Osteoblast (primary cell): ENCODE measurements around the gene HBG1. TPM values are rescaled to one million over a fixed set of nuclear protein-coding genes. Genes with fewer than 3 reads are reported as not detected.

ENCODE experiments used
- DNase-seq: peaks from one replicate; pipeline ENCODE4 v3.0.0; 2011; ENCODE audit warnings: low spot score, mixed read lengths; ENCODE audit not compliant: insufficient read length; ENCODE audit errors: missing footprints
- H2AFZ ChIP-seq: 2 replicates; pipeline ENCODE4 v1.6.0; 2011; ENCODE audit warnings: mild to moderate bottlenecking, low read length
- H3K27ac ChIP-seq: 2 replicates; pipeline ENCODE4 v1.5.1; 2011; ENCODE audit warnings: mild to moderate bottlenecking, low read depth, low read length, moderate library complexity
- H3K27me3 ChIP-seq: 2 replicates; pipeline ENCODE4 v1.6.0; 2012; ENCODE audit warnings: mild to moderate bottlenecking, control low read depth, inconsistent platforms, low read length, moderate library complexity; ENCODE audit not compliant: insufficient read depth
- H3K36me3 ChIP-seq: 2 replicates; pipeline ENCODE4 v1.5.1; 2011; ENCODE audit warnings: mild to moderate bottlenecking, low read length, control low read depth, moderate library complexity; ENCODE audit not compliant: insufficient read depth
- H3K4me1 ChIP-seq: 2 replicates; pipeline ENCODE4 v1.5.1; 2011; ENCODE audit warnings: mild to moderate bottlenecking, low read length, control low read depth, moderate library complexity; ENCODE audit not compliant: insufficient read depth
- H3K4me2 ChIP-seq: 2 replicates; pipeline ENCODE4 v1.6.0; 2011; ENCODE audit warnings: mild to moderate bottlenecking, low read length; ENCODE audit not compliant: insufficient read depth
- H3K4me3 ChIP-seq: fragments of 200-600 bp; sonication (generic); 3 replicates; pipeline ENCODE4 v1.5.1; 2012; ENCODE audit warnings: mild to moderate bottlenecking, low read length, inconsistent platforms; ENCODE audit not compliant: insufficient read depth
- H3K79me2 ChIP-seq: 2 replicates; pipeline ENCODE4 v1.6.0; 2012; ENCODE audit warnings: mild to moderate bottlenecking, low read length, control low read depth, inconsistent platforms; ENCODE audit not compliant: insufficient read depth
- H3K9me3 ChIP-seq: 2 replicates; pipeline ENCODE4 v1.5.1; 2011; ENCODE audit warnings: low read depth, low read length, control low read depth
- H4K20me1 ChIP-seq: 2 replicates; pipeline ENCODE4 v1.6.0; 2012; ENCODE audit warnings: mild to moderate bottlenecking, low read length, control low read depth; ENCODE audit not compliant: insufficient read depth
- total RNA-seq: library from RNA; depleted of rRNA; stranded (reverse); fragments of >200 nt; gene quantifications from 2 replicates; pipeline ENCODE4 v1.2.3, GENCODE V29; 2012
- TF ChIP-seq, protein P1 (sequence below): IDR thresholded peaks from 2 replicates; pipeline ENCODE4 v1.5.1; 2011; ENCODE audit warnings: mild to moderate bottlenecking, low read depth, low read length, moderate library complexity; ENCODE audit errors: extremely low read depth

HBG1 gene
- total RNA-seq, 1 donor, result not detected

DNA sequence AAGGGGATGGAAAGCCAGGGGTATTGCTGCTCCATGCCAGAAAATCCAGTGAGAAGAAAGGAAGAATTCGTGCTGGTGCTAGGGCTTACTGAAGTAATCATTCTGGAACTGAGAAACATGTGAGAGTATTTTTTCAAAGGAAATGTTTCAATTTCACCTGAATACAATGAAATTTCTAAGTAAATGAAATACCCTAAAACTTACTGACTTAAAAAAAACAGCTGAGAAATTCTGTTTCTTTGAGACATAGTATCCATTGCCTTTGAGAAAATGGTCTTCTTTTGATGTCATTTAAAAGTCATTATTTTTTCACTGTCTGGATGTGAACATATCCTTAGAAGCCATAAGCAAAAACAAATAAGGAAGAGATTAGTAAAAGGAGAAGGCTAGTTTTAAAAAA is 49.1 kb downstream of the HBG1 start, which contains the start of gene OR51V1:
TSS of gene OR51V1 (minus strand) at position 101 of the 400 bp plus-strand sequence. CDS start at position 101, 0 bp downstream.
- no peak within 1 kb of the TSS for H3K4me2 ChIP-seq
- no peaks in the 10 kb centered on the region for H3K79me2 ChIP-seq
- TF ChIP-seq, protein P1, sequence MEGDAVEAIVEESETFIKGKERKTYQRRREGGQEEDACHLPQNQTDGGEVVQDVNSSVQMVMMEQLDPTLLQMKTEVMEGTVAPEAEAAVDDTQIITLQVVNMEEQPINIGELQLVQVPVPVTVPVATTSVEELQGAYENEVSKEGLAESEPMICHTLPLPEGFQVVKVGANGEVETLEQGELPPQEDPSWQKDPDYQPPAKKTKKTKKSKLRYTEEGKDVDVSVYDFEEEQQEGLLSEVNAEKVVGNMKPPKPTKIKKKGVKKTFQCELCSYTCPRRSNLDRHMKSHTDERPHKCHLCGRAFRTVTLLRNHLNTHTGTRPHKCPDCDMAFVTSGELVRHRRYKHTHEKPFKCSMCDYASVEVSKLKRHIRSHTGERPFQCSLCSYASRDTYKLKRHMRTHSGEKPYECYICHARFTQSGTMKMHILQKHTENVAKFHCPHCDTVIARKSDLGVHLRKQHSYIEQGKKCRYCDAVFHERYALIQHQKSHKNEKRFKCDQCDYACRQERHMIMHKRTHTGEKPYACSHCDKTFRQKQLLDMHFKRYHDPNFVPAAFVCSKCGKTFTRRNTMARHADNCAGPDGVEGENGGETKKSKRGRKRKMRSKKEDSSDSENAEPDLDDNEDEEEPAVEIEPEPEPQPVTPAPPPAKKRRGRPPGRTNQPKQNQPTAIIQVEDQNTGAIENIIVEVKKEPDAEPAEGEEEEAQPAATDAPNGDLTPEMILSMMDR, result no peak
- H2AFZ ChIP-seq, result peak within 1 kb of the TSS; percentile 34
- no peaks in the 10 kb centered on the region for H3K27me3 ChIP-seq
- no peak within 1 kb of the TSS for H3K4me3 ChIP-seq
- no peaks in the 10 kb centered on the region for H3K9me3 ChIP-seq
- DNase-seq, result no peak
- no peaks in the 10 kb centered on the region for H4K20me1 ChIP-seq
- H3K27ac ChIP-seq, result no peak within 1 kb of the TSS
- H3K4me1 ChIP-seq, result peaks cover 2% of the 10 kb centered on the region
- H3K36me3 ChIP-seq, result no peaks in the 10 kb centered on the region

DNA sequence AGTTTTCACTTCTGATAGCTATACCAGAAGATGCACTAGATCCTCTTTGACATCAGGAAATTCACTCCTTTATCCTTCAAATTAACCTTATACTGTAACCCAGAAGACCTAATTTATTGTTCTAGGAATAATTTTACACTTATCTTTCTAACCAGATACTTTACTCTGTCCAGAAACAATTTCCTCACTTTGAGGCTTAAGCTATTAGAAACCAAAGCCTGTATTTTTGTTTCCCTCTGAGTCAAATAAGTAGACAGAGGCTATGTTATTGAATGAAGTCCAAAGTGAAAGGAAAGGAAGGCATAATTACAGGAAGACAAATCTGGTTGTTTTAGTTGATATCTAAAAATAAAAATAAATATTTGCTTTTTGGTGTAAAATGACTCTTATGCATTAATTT is 51.4 kb downstream of the HBG1 start:
- TF ChIP-seq, protein P1, result no peak
- no peak for DNase-seq
- H3K27me3 ChIP-seq, result no peaks in the 10 kb centered on the region
- no peaks in the 10 kb centered on the region for H3K36me3 ChIP-seq
- H4K20me1 ChIP-seq, result no peaks in the 10 kb centered on the region
- H3K79me2 ChIP-seq, result no peaks in the 10 kb centered on the region
- no peak overlapping the region for H3K4me3 ChIP-seq
- H3K27ac ChIP-seq, result no peak overlapping the region
- H3K9me3 ChIP-seq, result no peaks in the 10 kb centered on the region
- H2AFZ ChIP-seq, result no peak overlapping the region
- H3K4me1 ChIP-seq, result peaks cover 2% of the 10 kb centered on the region
- H3K4me2 ChIP-seq, result no peak overlapping the region

Other genes with a start within 250 kb of the HBG1 start
- gene OR52J3, start 203.3 kb downstream of the HBG1 start, total RNA-seq, result not detected in 2 replicates
- gene OR52E2, start 190.2 kb downstream of the HBG1 start, total RNA-seq, result not detected in 2 replicates
- not detected in 2 replicates for gene OR52E1, start 180.3 kb downstream of the HBG1 start, total RNA-seq
- gene OR52A5, start 111.5 kb downstream of the HBG1 start, total RNA-seq, result not detected in 2 replicates
- gene OR52A1, start 95.1 kb downstream of the HBG1 start, total RNA-seq, result not detected in 2 replicates
- gene OR51V1, start 49.2 kb downstream of the HBG1 start, total RNA-seq, result not detected in 2 replicates
- not detected in 2 replicates for gene HBB, start 22.8 kb downstream of the HBG1 start, total RNA-seq
- not detected in 2 replicates for gene HBD, start 15.4 kb downstream of the HBG1 start, total RNA-seq
- not detected in 2 replicates for gene HBG2, start 4.9 kb upstream of the HBG1 start, total RNA-seq
- gene HBE1, start 20.1 kb upstream of the HBG1 start, total RNA-seq, result not detected in 2 replicates
- gene OR51B4, start 52.1 kb upstream of the HBG1 start, total RNA-seq, result not detected in 2 replicates
- gene OR51B2, start 74.4 kb upstream of the HBG1 start, total RNA-seq, result not detected in 2 replicates
- not detected in 2 replicates for gene OR51B5, start 93.7 kb upstream of the HBG1 start, total RNA-seq
- gene OR51B6, start 101.7 kb upstream of the HBG1 start, total RNA-seq, result not detected in 2 replicates
- not detected in 2 replicates for gene OR51M1, start 134.0 kb upstream of the HBG1 start, total RNA-seq
- gene OR51Q1, start 172.3 kb upstream of the HBG1 start, total RNA-seq, result not detected in 2 replicates
- gene OR51I1, start 191.7 kb upstream of the HBG1 start, total RNA-seq, result under 0.01 TPM in 1 of 2 replicates, not detected in the other
- not detected in 2 replicates for gene OR51I2, start 199.5 kb upstream of the HBG1 start, total RNA-seq
- not detected in 2 replicates for gene OR52D1, start 238.8 kb upstream of the HBG1 start, total RNA-seq